Caco-2 (cell line): ENCODE measurements around the gene FGF14. TPM values are rescaled to one million over a fixed set of nuclear protein-coding genes. Genes with fewer than 3 reads are reported as not detected.

Experiments
- BruUV-seq: library from RNA; stranded (reverse); fragments of 400-500 nt; replicated peaks from 2 replicates; lab custom pipeline; 2021; lab: Mats Ljungman, UMichigan
- CTCF ChIA-PET: fragments of 300-600 bp; sonication (Branson Sonifier 250); formaldehyde crosslinking; loops from one replicate; lab custom pipeline; 2022; ENCODE audit warnings: antibody characterized with exemption; lab: Charles Lee
- POLR2A ChIA-PET: fragments of 300-600 bp; sonication (Branson Sonifier 250); formaldehyde crosslinking; loops from one replicate; lab custom pipeline; 2022; ENCODE audit warnings: antibody characterized with exemption; lab: Charles Lee
- DNase-seq, 2 experiments: peaks; one replicate each; pipeline versions ENCODE4 v3.0.0 to v3.0.0-alpha.2; 2020 to 2022
- H3K27me3 ChIP-seq: replicated peaks from 2 replicates; pipeline ENCODE4 v1.6.0; 2011; ENCODE audit warnings: low read length; ENCODE audit not compliant: control insufficient read depth, insufficient read depth
- H3K36me3 ChIP-seq: 2 replicates; pipeline ENCODE4 v1.5.1; 2011; ENCODE audit warnings: low read length; ENCODE audit not compliant: control insufficient read depth, insufficient read depth
- H3K4me1 ChIP-seq: fragments of 250-450 bp; sonication (Bioruptor Pico); 2 replicates; pipeline ENCODE4 v1.5.1; 2020; ENCODE audit warnings: mild to moderate bottlenecking
- H3K4me3 ChIP-seq: 2 replicates; pipeline ENCODE4 v1.5.1; 2011; ENCODE audit warnings: low read depth, mild to moderate bottlenecking, control low read depth, low read length
- H3K9me3 ChIP-seq: fragments of 250-450 bp; sonication (Bioruptor Pico); 2 replicates; pipeline ENCODE4 v1.5.1; 2020; ENCODE audit warnings: mild to moderate bottlenecking, moderate library complexity
- H3K27ac Mint-ChIP-seq: one replicate; pipeline ENCODE4 v1.8.0; 2022; ENCODE audit warnings: mixed read lengths; ENCODE audit not compliant: unreplicated experiment
- H3K27me3 Mint-ChIP-seq: one replicate; pipeline ENCODE4 v1.8.0; 2022; ENCODE audit warnings: mixed read lengths; ENCODE audit not compliant: insufficient read depth, unreplicated experiment
- H3K36me3 Mint-ChIP-seq: one replicate; pipeline ENCODE4 v1.8.0; 2022; ENCODE audit warnings: mild to moderate bottlenecking, mixed read lengths; ENCODE audit not compliant: insufficient read depth, unreplicated experiment
- H3K4me1 Mint-ChIP-seq: one replicate; pipeline ENCODE4 v1.8.0; 2022; ENCODE audit warnings: low read depth, mixed read lengths; ENCODE audit not compliant: unreplicated experiment
- H3K4me3 Mint-ChIP-seq: one replicate; pipeline ENCODE4 v1.8.0; 2022; ENCODE audit warnings: mild to moderate bottlenecking, moderate library complexity, mixed read lengths; ENCODE audit not compliant: unreplicated experiment
- H3K9me3 Mint-ChIP-seq: one replicate; pipeline ENCODE4 v1.8.0; 2022; ENCODE audit warnings: mixed read lengths; ENCODE audit not compliant: unreplicated experiment
- intact Hi-C: fragments of 100-400 bp; cut with micrococcal nuclease; formaldehyde crosslinking; loops from one replicate; pipeline ENCODE4 v1.10.0; 2022; ENCODE audit not compliant: unreplicated experiment
- total RNA-seq: library from RNA; stranded (reverse); gene quantifications from 2 replicates; pipeline ENCODE4 v1.2.3, GENCODE V29; 2022
- TF ChIP-seq, protein P1 (sequence below), 2 experiments: fragments of 200-600 bp in 1 of 2; IDR thresholded peaks; 1 replicate in 1 of 2; 2 replicates in 1 of 2; pipeline versions ENCODE4 v1.5.1 to v1.8.0; 2011 to 2022; ENCODE audit warnings: antibody characterized with exemption in 1 of 2, control low read depth in 1 of 2, inconsistent platforms in 1 of 2, low read depth in 1 of 2, low read length in 1 of 2, mild to moderate bottlenecking in 1 of 2, moderate library complexity in 1 of 2; ENCODE audit not compliant: insufficient read depth in 1 of 2, severe bottlenecking in 1 of 2, unreplicated experiment in 1 of 2

Gene FGF14
- total RNA-seq, 1 experiment from 2014 or later: not detected

- no peaks in the 10 kb centered on the region for H3K36me3 Mint-ChIP-seq
- BruUV-seq: no TSS peak
- H3K27ac Mint-ChIP-seq: no peak overlapping the region
- Histone ChIP-seq H3K27me3 (no peaks in the 10 kb centered on the region; the same call in 1 of the 2 replicates), H3K36me3 (no peaks in the 10 kb centered on the region), H3K4me3 (no peak overlapping the region), H3K4me1 (no peaks in the 10 kb centered on the region), H3K9me3 (no peaks in the 10 kb centered on the region)
- DNase-seq: no peak
- no peaks in the 10 kb centered on the region for H3K9me3 Mint-ChIP-seq
- ChIA-PET POLR2A (no interaction called here), CTCF (no interaction called here)
- intact Hi-C loops: no loop called here
- no peak overlapping the region for H3K4me3 Mint-ChIP-seq
- H3K4me1 Mint-ChIP-seq: no peaks in the 10 kb centered on the region
- peaks cover 18% of the 10 kb centered on the region for H3K27me3 Mint-ChIP-seq
- TF ChIP-seq, protein P1, sequence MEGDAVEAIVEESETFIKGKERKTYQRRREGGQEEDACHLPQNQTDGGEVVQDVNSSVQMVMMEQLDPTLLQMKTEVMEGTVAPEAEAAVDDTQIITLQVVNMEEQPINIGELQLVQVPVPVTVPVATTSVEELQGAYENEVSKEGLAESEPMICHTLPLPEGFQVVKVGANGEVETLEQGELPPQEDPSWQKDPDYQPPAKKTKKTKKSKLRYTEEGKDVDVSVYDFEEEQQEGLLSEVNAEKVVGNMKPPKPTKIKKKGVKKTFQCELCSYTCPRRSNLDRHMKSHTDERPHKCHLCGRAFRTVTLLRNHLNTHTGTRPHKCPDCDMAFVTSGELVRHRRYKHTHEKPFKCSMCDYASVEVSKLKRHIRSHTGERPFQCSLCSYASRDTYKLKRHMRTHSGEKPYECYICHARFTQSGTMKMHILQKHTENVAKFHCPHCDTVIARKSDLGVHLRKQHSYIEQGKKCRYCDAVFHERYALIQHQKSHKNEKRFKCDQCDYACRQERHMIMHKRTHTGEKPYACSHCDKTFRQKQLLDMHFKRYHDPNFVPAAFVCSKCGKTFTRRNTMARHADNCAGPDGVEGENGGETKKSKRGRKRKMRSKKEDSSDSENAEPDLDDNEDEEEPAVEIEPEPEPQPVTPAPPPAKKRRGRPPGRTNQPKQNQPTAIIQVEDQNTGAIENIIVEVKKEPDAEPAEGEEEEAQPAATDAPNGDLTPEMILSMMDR (IDR thresholded peaks at IDR 0.05; ENCODE audit: insufficient read depth in 1 of 2, low read depth in 1 of 2, low read length in 1 of 2, severe bottlenecking in 1 of 2, unreplicated experiment in 1 of 2): no peak
Observed at GRCh38 chr13:102333320-102334198, 68.3 kb downstream of the FGF14 start.

- H3K4me1 Mint-ChIP-seq: peaks cover 7% of the 10 kb centered on the region
- intact Hi-C loops: no loop called here
- Histone ChIP-seq H3K4me1 (no peaks in the 10 kb centered on the region), H3K9me3 (no peaks in the 10 kb centered on the region), H3K4me3 (no peak overlapping the region), H3K36me3 (no peaks in the 10 kb centered on the region), H3K27me3 (no peaks in the 10 kb centered on the region; the same call in 1 of the 2 replicates)
- TF ChIP-seq, protein P1 (IDR thresholded peaks at IDR 0.05; ENCODE audit: insufficient read depth in 1 of 2, low read depth in 1 of 2, low read length in 1 of 2, severe bottlenecking in 1 of 2, unreplicated experiment in 1 of 2): no peak
- ChIA-PET POLR2A (no interaction called here), CTCF (interaction anchor here (0.5 kb wide), 1 partner anchor 634 kb away, joined by 3 read pairs; no protein-coding TSS in a partner anchor)
- no peaks in the 10 kb centered on the region for H3K36me3 Mint-ChIP-seq
- BruUV-seq: no TSS peak
- H3K27me3 Mint-ChIP-seq: peaks cover 16% of the 10 kb centered on the region
- H3K27ac Mint-ChIP-seq: no peak overlapping the region
- no peaks in the 10 kb centered on the region for H3K9me3 Mint-ChIP-seq
- no peak for DNase-seq
- no peak overlapping the region for H3K4me3 Mint-ChIP-seq
Observed at GRCh38 chr13:102328909-102329308, 72.9 kb downstream of the FGF14 start.

- Histone ChIP-seq H3K27me3 (no peaks in the 10 kb centered on the region; the same call in 1 of the 2 replicates), H3K4me3 (no peak overlapping the region), H3K9me3 (no peaks in the 10 kb centered on the region), H3K36me3 (no peaks in the 10 kb centered on the region), H3K4me1 (no peaks in the 10 kb centered on the region)
- TF ChIP-seq, protein P1 (IDR thresholded peaks at IDR 0.05; ENCODE audit: insufficient read depth in 1 of 2, low read depth in 1 of 2, low read length in 1 of 2, severe bottlenecking in 1 of 2, unreplicated experiment in 1 of 2): no peak
- POLR2A ChIA-PET: no interaction called here
- CTCF ChIA-PET: no interaction called here
- H3K27ac Mint-ChIP-seq: no peak overlapping the region
- intact Hi-C loops: no loop called here
- DNase-seq: no peak
- no peaks in the 10 kb centered on the region for H3K9me3 Mint-ChIP-seq
- no TSS peak for BruUV-seq
- H3K4me1 Mint-ChIP-seq: peaks cover 7% of the 10 kb centered on the region
- H3K36me3 Mint-ChIP-seq: no peaks in the 10 kb centered on the region
- H3K4me3 Mint-ChIP-seq: no peak overlapping the region
- H3K27me3 Mint-ChIP-seq: peaks cover 18% of the 10 kb centered on the region
Observed at GRCh38 chr13:102327119-102327617, 74.7 kb downstream of the FGF14 start.
